Immature natural killer cell (primary cell): ENCODE data around the gene SLC4A8. TPM values are rescaled to one million over a fixed set of nuclear protein-coding genes. Genes with fewer than 3 reads are reported as not detected.

ENCODE experiments used
- DNase-seq, 3 donors: peaks; one replicate each; pipeline ENCODE4 v3.0.0; 2022; ENCODE audit warnings: mixed read lengths in 1 of 3
- H3K27ac Mint-ChIP-seq, 6 donors: one replicate each; pipeline ENCODE4 v1.8.0; 2020; ENCODE audit warnings: mixed read lengths in 6 of 6, mild to moderate bottlenecking in 5 of 6, inconsistent platforms in 4 of 6, moderate library complexity in 3 of 6
- H3K27me3 Mint-ChIP-seq, 3 donors: one replicate each; pipeline ENCODE4 v1.8.0; 2020 to 2021; ENCODE audit warnings: low read depth in 3 of 3, mild to moderate bottlenecking in 3 of 3, mixed read lengths in 3 of 3, moderate library complexity in 3 of 3, inconsistent platforms in 1 of 3
- H3K36me3 Mint-ChIP-seq, 3 donors: one replicate each; pipeline ENCODE4 v1.8.0; 2020; ENCODE audit warnings: mixed read lengths in 3 of 3, inconsistent platforms in 2 of 3, mild to moderate bottlenecking in 2 of 3
- H3K4me1 Mint-ChIP-seq, 2 donors: one replicate each; pipeline ENCODE4 v1.8.0; 2020; ENCODE audit warnings: inconsistent platforms in 2 of 2, mild to moderate bottlenecking in 2 of 2, mixed read lengths in 2 of 2, moderate library complexity in 1 of 2
- H3K4me3 Mint-ChIP-seq, 5 donors: one replicate each; pipeline ENCODE4 v1.8.0; 2020; ENCODE audit warnings: mild to moderate bottlenecking in 5 of 5, mixed read lengths in 5 of 5, inconsistent platforms in 3 of 5, moderate library complexity in 3 of 5
- H3K9me3 Mint-ChIP-seq, 6 donors: one replicate each; pipeline ENCODE4 v1.8.0; 2020; ENCODE audit warnings: mild to moderate bottlenecking in 6 of 6, mixed read lengths in 6 of 6, inconsistent platforms in 4 of 6, moderate library complexity in 3 of 6
- polyA plus RNA-seq, 3 donors: library from polyadenylated mRNA; unstranded; fragments of 300-500 nt; fragmentation: Illumina TruSeq; gene quantifications; one replicate each; pipeline ENCODE4 v1.2.3, GENCODE V29; 2021

Gene SLC4A8
- polyA plus RNA-seq, 3 donors from 2014 or later = 1.2 TPM; not detected in 1

DNA sequence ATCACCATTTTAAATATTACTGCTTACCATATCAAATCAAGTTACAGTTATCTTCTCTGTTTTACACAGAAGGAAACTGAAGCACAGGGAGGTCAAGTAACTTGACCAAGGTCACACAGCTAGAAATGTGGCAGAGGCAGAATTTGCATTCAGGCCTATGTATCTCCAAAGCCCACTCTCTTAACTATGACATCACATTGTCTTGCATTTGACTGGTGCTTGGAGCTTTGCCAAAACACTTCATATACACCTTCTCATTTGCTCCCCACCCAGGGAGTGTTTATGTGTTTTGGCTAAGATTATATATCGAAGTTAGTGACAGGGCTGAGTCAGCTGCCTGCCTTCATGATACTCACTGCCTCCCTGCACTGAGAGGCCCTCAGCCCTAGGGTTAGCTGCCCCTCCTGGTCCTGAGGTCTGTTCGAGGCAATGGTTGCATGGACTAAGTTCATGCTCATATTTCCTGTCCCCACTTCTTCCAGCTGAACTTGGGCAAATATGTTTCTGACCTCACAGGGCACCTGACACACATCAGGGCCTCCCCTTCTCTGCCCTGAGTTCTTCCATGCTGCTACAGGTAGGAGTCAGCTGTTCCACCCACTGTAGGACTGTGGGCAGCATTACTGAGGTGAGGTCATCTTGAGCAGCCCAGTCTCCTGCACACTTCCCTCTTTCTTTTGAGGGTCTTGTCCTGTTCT is 35.2 kb upstream of the SLC4A8 start:
- Mint-ChIP-seq H3K27ac (peak overlapping the region; percentile 77 to 92 (median 84)), H3K4me1 (peaks cover 70 to 80% of the 10 kb centered on the region in 2 donors), H3K9me3 (no peaks in the 10 kb centered on the region), H3K4me3 (peak overlapping the region in 3 of 5 donors; percentile 35 to 45 (median 42)), H3K36me3 (peaks cover 0 to 10% (median 7%) of the 10 kb centered on the region in 3 donors), H3K27me3 (peaks cover 4 to 10% (median 8%) of the 10 kb centered on the region in 3 donors)
- no peak for DNase-seq

- Mint-ChIP-seq H3K36me3 (peaks cover 0 to 7% (median 6%) of the 10 kb centered on the region in 3 donors), H3K4me1 (peaks cover 81 to 88% of the 10 kb centered on the region in 2 donors), H3K27me3 (peaks cover 4 to 10% (median 8%) of the 10 kb centered on the region in 3 donors), H3K9me3 (no peaks in the 10 kb centered on the region), H3K4me3 (peak overlapping the region; percentile 90 to 94 (median 93)), H3K27ac (peak overlapping the region; percentile 90 to 96 (median 94))
- DNase-seq = no peak
Measured at GRCh38 chr12:51390457-51390856, 34.2 kb upstream of the SLC4A8 start.

- Mint-ChIP-seq H3K9me3 (no peaks in the 10 kb centered on the region), H3K4me3 (peak overlapping the region; percentile 90 to 94 (median 93)), H3K36me3 (peaks cover 0 to 5% (median 3%) of the 10 kb centered on the region in 3 donors), H3K27ac (peak overlapping the region; percentile 90 to 96 (median 94)), H3K27me3 (peaks cover 4 to 10% (median 8%) of the 10 kb centered on the region in 3 donors), H3K4me1 (peaks cover 84 to 88% of the 10 kb centered on the region in 2 donors)
- DNase-seq = peak in 2 of 3 donors; percentile 27 to 30
Measured at GRCh38 chr12:51390891-51391282, 33.7 kb upstream of the SLC4A8 start.

DNA sequence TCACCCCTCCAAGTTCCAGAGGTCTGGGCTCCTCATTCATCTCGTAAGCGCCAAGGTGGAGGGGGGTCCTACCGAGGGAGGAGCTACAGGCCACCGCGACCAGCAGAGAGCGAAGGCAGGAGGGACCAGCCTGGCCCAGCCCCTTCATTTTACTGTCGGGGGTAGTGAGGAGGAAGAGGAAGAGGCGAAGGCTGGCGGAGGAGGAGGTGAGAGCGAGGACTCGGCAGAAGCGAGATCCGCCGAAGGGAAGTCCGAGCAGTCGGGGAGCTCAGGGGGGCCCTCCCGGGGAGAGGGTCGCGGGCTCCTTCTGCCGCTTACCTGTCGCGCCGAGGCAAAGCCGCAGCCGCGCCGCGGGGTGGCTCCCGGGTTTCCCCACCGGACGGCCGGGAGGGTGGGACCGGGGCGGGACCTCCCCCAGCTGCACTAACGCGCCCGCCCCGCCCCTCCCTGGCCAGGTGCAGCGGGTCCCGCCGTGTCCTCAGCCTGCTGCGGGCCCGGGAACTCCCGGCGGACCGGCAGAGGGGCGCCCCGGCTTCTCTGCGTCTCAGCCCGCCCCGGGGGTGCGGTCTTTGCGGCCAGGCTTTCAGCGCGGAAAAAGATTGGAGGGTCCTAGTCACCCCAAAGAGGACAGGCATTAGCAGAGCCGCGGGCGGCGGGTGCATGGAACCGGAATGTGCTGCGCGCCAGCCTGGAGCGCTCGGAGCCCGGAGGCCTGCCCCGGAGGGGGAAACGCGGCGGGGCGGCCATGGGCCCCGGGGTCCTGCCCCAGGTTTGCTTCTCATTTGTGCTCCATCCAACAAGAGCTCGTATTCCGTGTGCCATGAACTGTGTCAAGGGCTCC is 33.1 kb upstream of the SLC4A8 start, which contains the start of gene GALNT6:
GALNT6 (minus strand) TSS at position 124 of the 841 bp plus-strand sequence. CDS start 11,625 bp downstream, outside the sequence.
- peak within 1 kb of the TSS; percentile 92 to 98 (median 95) for H3K27ac Mint-ChIP-seq
- peaks cover 4 to 10% (median 8%) of the 10 kb centered on the region in 3 donors for H3K27me3 Mint-ChIP-seq
- H3K4me1 Mint-ChIP-seq = peaks cover 82 to 88% of the 10 kb centered on the region in 2 donors
- peak; percentile 55 to 71 (median 68) for DNase-seq
- H3K36me3 Mint-ChIP-seq = peaks cover 0 to 2% (median under 1%) of the 10 kb centered on the region in 3 donors
- peak within 1 kb of the TSS; percentile 90 to 94 (median 93) for H3K4me3 Mint-ChIP-seq
- H3K9me3 Mint-ChIP-seq = no peaks in the 10 kb centered on the region

GRCh38 chr12:51392556-51393237 is 31.9 kb upstream of the SLC4A8 start:
- peak; percentile 40 to 50 (median 48) for DNase-seq
- Mint-ChIP-seq H3K4me3 (peak overlapping the region; percentile 79 to 94 (median 88)), H3K27me3 (peaks cover 4 to 10% (median 8%) of the 10 kb centered on the region in 3 donors), H3K36me3 (no peaks in the 10 kb centered on the region), H3K9me3 (no peaks in the 10 kb centered on the region), H3K27ac (peak overlapping the region; percentile 86 to 98 (median 92)), H3K4me1 (peaks cover 77 to 80% of the 10 kb centered on the region in 2 donors)

DNA sequence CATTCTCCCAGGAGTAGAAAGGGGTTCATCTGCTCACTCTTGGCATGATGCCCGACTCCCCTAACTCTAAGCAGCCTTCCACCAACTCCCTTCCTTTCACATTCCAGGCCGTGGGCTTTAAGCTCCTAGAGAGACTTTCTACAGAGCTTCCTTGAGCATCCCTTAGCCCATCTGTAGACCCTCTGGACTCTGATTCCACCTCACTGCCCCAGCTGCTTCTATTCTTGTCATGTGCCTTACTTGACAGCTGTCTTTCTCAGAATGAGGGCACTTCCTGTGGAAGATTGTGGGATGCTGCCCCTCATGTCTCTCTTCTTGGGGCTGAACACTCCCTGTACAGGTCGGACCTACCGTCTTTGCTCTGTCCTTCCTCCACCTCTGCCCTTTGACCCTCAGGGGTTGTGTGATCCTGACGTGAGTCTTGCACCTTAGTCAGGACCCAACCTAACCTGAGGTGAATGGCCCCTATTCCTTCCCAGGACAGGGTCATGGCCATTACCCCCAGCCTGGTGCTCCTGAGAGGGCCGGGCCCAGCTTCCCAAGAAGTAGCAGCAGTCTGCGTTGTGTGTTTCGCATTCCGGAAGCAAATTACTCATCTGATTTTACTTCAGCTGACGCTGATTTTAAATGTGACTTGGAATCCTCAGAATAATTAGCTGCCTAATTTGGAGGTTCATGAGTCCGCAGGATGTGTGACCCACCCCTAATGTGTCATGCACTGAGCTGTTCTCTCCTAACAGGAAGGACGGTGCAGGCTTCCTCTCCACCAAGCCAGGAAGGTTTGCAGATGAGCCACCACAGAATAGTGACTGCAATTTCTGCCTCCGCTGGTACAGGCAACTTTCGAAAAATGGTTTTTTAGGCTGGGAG is 30.7 kb upstream of the SLC4A8 start:
- Mint-ChIP-seq H3K9me3 (no peaks in the 10 kb centered on the region), H3K27me3 (peaks cover 4 to 10% (median 8%) of the 10 kb centered on the region in 3 donors), H3K27ac (peak overlapping the region; percentile 86 to 98 (median 92)), H3K4me3 (peak overlapping the region; percentile 79 to 94 (median 88)), H3K36me3 (no peaks in the 10 kb centered on the region), H3K4me1 (peaks cover 65 to 68% of the 10 kb centered on the region in 2 donors)
- DNase-seq = peak; percentile 26 to 54 (median 46)

GRCh38 chr12:51395283-51396230 is 29.1 kb upstream of the SLC4A8 start:
- peak overlapping the region; percentile 86 to 98 (median 92) for H3K27ac Mint-ChIP-seq
- H3K27me3 Mint-ChIP-seq = peaks cover 5 to 10% (median 8%) of the 10 kb centered on the region in 3 donors
- H3K4me1 Mint-ChIP-seq = peaks cover 50 to 53% of the 10 kb centered on the region in 2 donors
- peak; percentile 56 to 67 (median 57) for DNase-seq
- H3K9me3 Mint-ChIP-seq = no peaks in the 10 kb centered on the region
- no peaks in the 10 kb centered on the region for H3K36me3 Mint-ChIP-seq
- peak overlapping the region; percentile 79 to 94 (median 88) for H3K4me3 Mint-ChIP-seq

DNA sequence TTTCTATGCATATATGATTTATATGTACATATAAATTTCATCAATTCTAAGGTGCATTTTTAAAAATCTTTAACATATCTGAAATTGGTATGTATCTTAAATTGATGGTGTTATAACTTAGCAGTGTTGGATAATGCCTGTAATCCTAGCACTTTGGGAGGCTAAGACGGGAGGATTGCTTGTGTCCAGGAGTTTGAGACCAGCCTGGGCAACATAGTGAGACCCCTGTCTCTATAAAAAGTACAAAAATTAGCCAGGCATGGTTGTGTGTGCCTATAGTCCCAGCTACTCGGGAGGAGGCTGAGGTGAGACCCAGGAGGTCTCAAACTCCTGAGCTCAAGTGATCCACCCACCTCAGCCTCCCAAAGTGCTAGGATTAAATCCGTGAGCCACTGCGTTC is 27.0 kb upstream of the SLC4A8 start:
- no peaks in the 10 kb centered on the region for H3K36me3 Mint-ChIP-seq
- DNase-seq = no peak
- peaks cover under 1 to 5% (median 4%) of the 10 kb centered on the region in 3 donors for H3K27me3 Mint-ChIP-seq
- H3K4me3 Mint-ChIP-seq = no peak overlapping the region
- H3K4me1 Mint-ChIP-seq = peaks cover 38% of the 10 kb centered on the region in 2 donors
- H3K27ac Mint-ChIP-seq = no peak overlapping the region
- H3K9me3 Mint-ChIP-seq = no peaks in the 10 kb centered on the region

DNA sequence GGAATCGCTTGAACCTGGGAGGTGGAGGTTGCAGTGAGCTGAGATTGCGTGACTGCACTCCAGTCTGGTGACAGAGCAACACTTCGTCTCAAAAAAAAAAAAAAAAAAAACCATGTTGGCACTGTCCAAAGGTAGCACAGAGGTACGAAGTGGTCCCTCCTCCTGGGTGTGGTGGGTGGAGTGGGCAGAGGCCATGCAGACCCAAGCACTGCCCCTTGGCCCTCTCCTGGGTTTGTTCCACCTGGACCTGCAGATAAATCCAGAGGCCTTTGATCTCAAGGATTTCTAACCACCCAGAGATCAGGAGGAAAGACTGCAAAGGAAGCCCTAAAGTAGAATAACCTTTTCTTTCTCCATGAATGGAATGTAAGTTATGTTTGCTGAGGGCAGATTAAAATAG is 24.7 kb upstream of the SLC4A8 start:
- H3K27me3 Mint-ChIP-seq = peaks cover 0 to 2% (median 0%) of the 10 kb centered on the region in 3 donors
- peaks cover 0 to 3% (median 0%) of the 10 kb centered on the region in 3 donors for H3K36me3 Mint-ChIP-seq
- H3K4me3 Mint-ChIP-seq = no peak overlapping the region
- no peaks in the 10 kb centered on the region for H3K9me3 Mint-ChIP-seq
- peaks cover 16% of the 10 kb centered on the region in 2 donors for H3K4me1 Mint-ChIP-seq
- H3K27ac Mint-ChIP-seq = no peak overlapping the region
- DNase-seq = no peak

DNA sequence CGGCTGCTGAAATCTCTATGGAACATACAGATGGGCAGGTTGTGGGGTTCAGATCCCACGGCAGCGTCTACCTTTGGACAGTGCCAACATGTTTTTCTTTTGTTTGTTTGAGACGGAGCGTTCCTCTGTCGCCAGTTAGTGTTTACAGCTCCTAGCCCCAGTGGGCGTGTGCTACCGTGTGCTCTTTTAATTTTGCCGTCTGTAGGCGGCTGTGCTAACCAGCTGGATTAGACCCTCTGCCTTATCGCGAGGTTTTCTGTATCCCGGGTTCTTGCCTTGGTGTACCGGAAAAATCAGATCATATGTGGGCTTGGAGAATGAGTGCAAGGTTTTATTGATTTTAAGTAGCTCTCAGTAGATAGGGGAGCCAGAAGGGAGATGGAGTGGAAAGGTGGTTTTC is 23.6 kb upstream of the SLC4A8 start:
- peaks cover 0 to 2% (median 0%) of the 10 kb centered on the region in 3 donors for H3K27me3 Mint-ChIP-seq
- H3K9me3 Mint-ChIP-seq = no peaks in the 10 kb centered on the region
- DNase-seq = no peak
- no peak overlapping the region for H3K27ac Mint-ChIP-seq
- no peak overlapping the region for H3K4me3 Mint-ChIP-seq
- H3K4me1 Mint-ChIP-seq = peaks cover 4 to 5% of the 10 kb centered on the region in 2 donors
- H3K36me3 Mint-ChIP-seq = peaks cover 0 to 3% (median 0%) of the 10 kb centered on the region in 3 donors

GRCh38 chr12:51401486-51401885 is 23.1 kb upstream of the SLC4A8 start:
- no peak overlapping the region for H3K4me3 Mint-ChIP-seq
- peaks cover 0 to 1% (median 0%) of the 10 kb centered on the region in 6 donors for H3K9me3 Mint-ChIP-seq
- H3K27ac Mint-ChIP-seq = no peak overlapping the region
- no peak for DNase-seq
- H3K36me3 Mint-ChIP-seq = peaks cover 0 to 3% (median 0%) of the 10 kb centered on the region in 3 donors
- peaks cover 0 to 2% (median 0%) of the 10 kb centered on the region in 3 donors for H3K27me3 Mint-ChIP-seq
- peaks cover under 1 to 2% of the 10 kb centered on the region in 2 donors for H3K4me1 Mint-ChIP-seq
